ENCODE data around the gene UCK2.

The UCK2 gene

DNA sequence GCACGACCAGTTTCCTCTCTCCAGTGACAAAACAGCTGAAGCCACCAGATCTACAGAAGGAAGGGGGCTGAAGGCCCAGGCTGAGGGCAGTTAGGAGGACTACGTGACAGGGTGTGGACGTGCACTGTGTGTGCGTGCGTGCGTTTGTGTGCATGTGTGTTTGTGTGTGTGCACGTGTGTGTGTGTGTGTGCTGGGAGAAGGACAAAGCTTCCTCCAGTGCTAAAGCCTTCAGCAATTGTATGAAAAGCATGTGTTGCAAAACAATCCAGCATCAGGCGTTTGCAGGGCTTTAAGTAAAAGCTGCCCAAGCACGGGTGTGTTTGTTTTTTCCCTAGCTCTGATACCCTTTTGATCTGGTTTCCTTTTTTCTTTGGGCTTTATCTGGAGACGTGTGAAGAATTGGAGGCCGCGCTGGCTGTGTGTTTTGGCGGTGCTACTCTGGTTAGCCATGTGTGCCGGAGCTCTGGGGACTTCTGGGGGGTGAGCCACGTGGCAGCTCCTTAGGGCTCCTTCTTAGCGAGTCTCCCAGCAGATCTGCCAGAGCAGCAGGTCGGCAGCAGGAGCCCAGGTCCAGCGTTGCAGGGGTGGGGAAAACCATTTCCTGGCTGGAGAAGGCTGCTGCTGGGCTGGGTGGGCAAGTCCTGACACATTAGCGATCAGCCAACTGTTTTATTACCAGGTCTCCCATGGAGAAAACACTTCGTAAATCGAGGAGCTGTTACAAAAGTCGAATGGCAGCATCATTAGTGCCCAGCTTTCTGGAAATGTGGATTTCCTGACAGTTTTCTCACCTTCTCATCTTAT lies 73.4 kb downstream of the UCK2 start:
- TF ChIP-seq, protein P1, sequence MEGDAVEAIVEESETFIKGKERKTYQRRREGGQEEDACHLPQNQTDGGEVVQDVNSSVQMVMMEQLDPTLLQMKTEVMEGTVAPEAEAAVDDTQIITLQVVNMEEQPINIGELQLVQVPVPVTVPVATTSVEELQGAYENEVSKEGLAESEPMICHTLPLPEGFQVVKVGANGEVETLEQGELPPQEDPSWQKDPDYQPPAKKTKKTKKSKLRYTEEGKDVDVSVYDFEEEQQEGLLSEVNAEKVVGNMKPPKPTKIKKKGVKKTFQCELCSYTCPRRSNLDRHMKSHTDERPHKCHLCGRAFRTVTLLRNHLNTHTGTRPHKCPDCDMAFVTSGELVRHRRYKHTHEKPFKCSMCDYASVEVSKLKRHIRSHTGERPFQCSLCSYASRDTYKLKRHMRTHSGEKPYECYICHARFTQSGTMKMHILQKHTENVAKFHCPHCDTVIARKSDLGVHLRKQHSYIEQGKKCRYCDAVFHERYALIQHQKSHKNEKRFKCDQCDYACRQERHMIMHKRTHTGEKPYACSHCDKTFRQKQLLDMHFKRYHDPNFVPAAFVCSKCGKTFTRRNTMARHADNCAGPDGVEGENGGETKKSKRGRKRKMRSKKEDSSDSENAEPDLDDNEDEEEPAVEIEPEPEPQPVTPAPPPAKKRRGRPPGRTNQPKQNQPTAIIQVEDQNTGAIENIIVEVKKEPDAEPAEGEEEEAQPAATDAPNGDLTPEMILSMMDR (IDR thresholded peaks at IDR 0.05; ENCODE audit: low read depth, low read length) = no peak
- Histone ChIP-seq H3K36me3 (replicated peaks; ENCODE audit: low read depth, low read length) (peaks cover 35% of the 10 kb centered on the region), H3K4me1 (ENCODE audit: low read length) (no peaks in the 10 kb centered on the region), H3K27me3 (ENCODE audit: low read depth, low read length) (no peaks in the 10 kb centered on the region), H4K20me1 (ENCODE audit: insufficient read depth, low read length) (peaks cover 10% of the 10 kb centered on the region), H3K9ac (ENCODE audit: low read length) (no peak overlapping the region), H3K9me3 (ENCODE audit: insufficient read depth, low read length) (no peaks in the 10 kb centered on the region), H3K79me2 (ENCODE audit: low read length) (peaks cover 9% of the 10 kb centered on the region; the same call in 1 of the 2 replicates), H3K4me2 (ENCODE audit: low read length) (no peak overlapping the region), H3K27ac (ENCODE audit: low read length) (no peak overlapping the region), H3K4me3 (ENCODE audit: low read length) (no peak overlapping the region), H2AFZ (ENCODE audit: low read depth, low read length) (no peak overlapping the region)

DNA sequence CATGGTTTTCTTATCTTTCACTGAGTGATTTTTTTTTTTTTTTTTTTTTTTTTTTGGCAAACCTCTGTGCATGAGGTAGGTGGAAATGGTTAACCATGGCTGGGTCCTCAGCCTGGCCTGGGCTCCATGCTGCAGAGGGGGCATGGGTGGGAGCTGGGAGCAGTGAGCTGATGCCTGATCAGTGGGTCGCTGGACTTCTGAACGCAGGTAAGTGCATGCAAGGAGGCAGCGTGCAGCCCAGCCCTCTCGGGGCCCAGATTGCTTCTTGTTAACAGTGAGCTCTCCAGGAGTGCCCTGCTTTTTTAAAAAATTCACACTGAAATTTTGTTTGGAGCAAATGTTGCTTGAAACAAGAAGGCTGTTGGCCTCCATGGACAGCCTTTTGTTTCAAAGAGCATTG lies 75.2 kb downstream of the UCK2 start:
- Histone ChIP-seq H3K4me2 (ENCODE audit: low read length) (no peak overlapping the region), H3K27me3 (ENCODE audit: low read depth, low read length) (no peaks in the 10 kb centered on the region), H4K20me1 (ENCODE audit: insufficient read depth, low read length) (peaks cover 10% of the 10 kb centered on the region), H3K9me3 (ENCODE audit: insufficient read depth, low read length) (no peaks in the 10 kb centered on the region), H3K4me3 (ENCODE audit: low read length) (no peak overlapping the region), H3K4me1 (ENCODE audit: low read length) (no peaks in the 10 kb centered on the region), H3K27ac (ENCODE audit: low read length) (no peak overlapping the region), H3K9ac (ENCODE audit: low read length) (no peak overlapping the region), H3K36me3 (replicated peaks; ENCODE audit: low read depth, low read length) (peaks cover 30% of the 10 kb centered on the region), H2AFZ (ENCODE audit: low read depth, low read length) (no peak overlapping the region), H3K79me2 (ENCODE audit: low read length) (peaks cover 9% of the 10 kb centered on the region; the same call in 1 of the 2 replicates)
- TF ChIP-seq, protein P1 (IDR thresholded peaks at IDR 0.05; ENCODE audit: low read depth, low read length) = no peak

DNA sequence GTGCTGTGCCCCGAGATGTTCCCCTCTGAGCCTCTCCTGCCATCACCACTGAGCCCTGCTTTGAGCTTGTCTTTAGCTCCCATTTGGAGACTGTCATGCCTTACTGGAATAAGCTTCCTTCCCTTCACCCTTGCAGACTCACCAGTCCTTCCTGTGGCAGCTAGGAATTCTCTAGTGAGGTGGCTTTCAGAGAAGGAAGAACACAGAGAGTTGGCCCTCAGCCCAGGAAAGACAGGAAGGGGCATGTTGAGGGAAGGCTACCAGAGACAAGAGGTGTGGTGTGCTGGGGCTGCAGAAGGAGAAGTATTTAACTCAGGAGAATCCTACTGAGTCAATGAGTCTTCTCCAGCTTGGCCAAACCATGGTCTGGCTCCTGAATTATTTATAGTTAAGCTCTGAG lies 76.3 kb downstream of the UCK2 start:
- Histone ChIP-seq H3K9ac (ENCODE audit: low read length) (no peak overlapping the region), H2AFZ (ENCODE audit: low read depth, low read length) (no peak overlapping the region), H3K27ac (ENCODE audit: low read length) (no peak overlapping the region), H4K20me1 (ENCODE audit: insufficient read depth, low read length) (peaks cover 10% of the 10 kb centered on the region), H3K4me1 (ENCODE audit: low read length) (no peaks in the 10 kb centered on the region), H3K79me2 (ENCODE audit: low read length) (peaks cover 9% of the 10 kb centered on the region; the same call in 1 of the 2 replicates), H3K27me3 (ENCODE audit: low read depth, low read length) (no peaks in the 10 kb centered on the region), H3K9me3 (ENCODE audit: insufficient read depth, low read length) (no peaks in the 10 kb centered on the region), H3K4me2 (ENCODE audit: low read length) (no peak overlapping the region), H3K4me3 (ENCODE audit: low read length) (no peak overlapping the region), H3K36me3 (replicated peaks; ENCODE audit: low read depth, low read length) (peaks cover 34% of the 10 kb centered on the region)
- TF ChIP-seq, protein P1 (IDR thresholded peaks at IDR 0.05; ENCODE audit: low read depth, low read length) = no peak
- no peak for TF ChIP-seq EZH2phosphoT487 (IDR thresholded peaks at IDR 0.05; ENCODE audit: low read depth)

- Histone ChIP-seq H3K27me3 (ENCODE audit: low read depth, low read length) (no peaks in the 10 kb centered on the region), H3K4me2 (ENCODE audit: low read length) (no peak overlapping the region), H3K36me3 (replicated peaks; ENCODE audit: low read depth, low read length) (peaks cover 39% of the 10 kb centered on the region), H2AFZ (ENCODE audit: low read depth, low read length) (no peak overlapping the region), H3K4me3 (ENCODE audit: low read length) (no peak overlapping the region), H4K20me1 (ENCODE audit: insufficient read depth, low read length) (peaks cover 2% of the 10 kb centered on the region; the same call in 1 of the 2 replicates), H3K9me3 (ENCODE audit: insufficient read depth, low read length) (no peaks in the 10 kb centered on the region), H3K79me2 (ENCODE audit: low read length) (0 out of 2 replicates have a peak, but pooled peaks cover 3% of the 10 kb centered on the region), H3K4me1 (ENCODE audit: low read length) (no peaks in the 10 kb centered on the region), H3K9ac (ENCODE audit: low read length) (no peak overlapping the region), H3K27ac (ENCODE audit: low read length) (no peak overlapping the region)
- TF ChIP-seq, protein P1 (IDR thresholded peaks at IDR 0.05; ENCODE audit: low read depth, low read length) = no peak
- TF ChIP-seq EZH2phosphoT487 (IDR thresholded peaks at IDR 0.05; ENCODE audit: low read depth) = no peak
Observed at GRCh38 chr1:165904948-165905347, 77.5 kb downstream of the UCK2 start.
